ENCODE results near the gene CKS1B. TPM values are rescaled to one million over a fixed set of nuclear protein-coding genes. Genes with fewer than 3 reads are reported as not detected.

The CKS1B gene
- total RNA-seq, 1 donor from 2014 or later, result 28.5 TPM

DNA sequence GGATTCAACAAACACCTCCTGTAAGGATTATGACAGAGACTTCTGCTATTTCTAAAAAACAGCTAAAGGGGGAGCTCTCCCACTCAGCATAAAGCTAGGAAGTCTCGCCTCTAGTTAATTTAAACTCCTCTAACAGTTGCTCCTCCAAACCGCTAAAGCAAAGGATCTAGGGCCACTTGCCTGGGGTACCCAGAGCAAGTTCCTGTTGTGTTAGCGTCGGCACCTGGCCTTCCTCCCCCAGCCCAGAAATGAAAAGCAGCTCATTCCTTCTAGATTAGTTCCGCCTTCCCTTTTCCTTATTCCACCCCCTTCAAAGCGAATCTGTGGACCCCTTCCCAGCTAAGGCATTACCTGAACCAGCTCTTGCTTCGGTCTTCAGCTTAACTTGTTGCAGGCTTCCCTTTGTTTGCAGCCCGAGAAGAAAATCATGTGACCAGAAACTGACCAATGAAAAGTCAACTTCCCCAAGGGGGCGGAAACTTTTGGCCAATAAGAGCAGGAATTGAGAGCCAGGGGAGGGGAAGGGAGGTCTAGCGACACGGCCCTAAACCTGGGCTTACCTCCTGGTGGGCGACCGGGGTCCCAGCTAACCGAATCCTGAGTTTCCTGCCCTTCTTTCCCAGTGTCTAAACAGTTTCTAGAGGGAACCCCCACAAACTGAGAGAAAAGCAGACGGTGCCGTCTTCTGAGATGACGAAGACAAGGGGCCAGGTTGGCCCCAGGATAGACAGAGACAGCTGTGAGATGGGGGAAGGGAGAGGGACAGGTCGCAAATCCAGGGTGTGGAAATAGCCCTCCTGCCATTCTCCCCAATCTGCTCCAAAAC lies 18.6 kb upstream of the CKS1B start, which contains the start of gene PBXIP1:
Gene PBXIP1, minus strand, starts transcription at position 382 of the 826 bp plus-strand sequence. CDS start 2,378 bp downstream, outside the sequence.
- H3K4me1 ChIP-seq, result peaks cover 48% of the 10 kb centered on the region
- peaks cover 24% of the 10 kb centered on the region for H3K36me3 ChIP-seq
- H3K27ac ChIP-seq, result peak within 1 kb of the TSS; percentile 80
- no peaks in the 10 kb centered on the region for H3K9me3 ChIP-seq
- ATAC-seq (peak; percentile 80 to 93), DNase-seq (no peak)
- H3K4me3 ChIP-seq, result peak within 1 kb of the TSS; percentile 65
- no peaks in the 10 kb centered on the region for H3K27me3 ChIP-seq (ENCODE audit: low read depth)
- TF ChIP-seq, protein P1, sequence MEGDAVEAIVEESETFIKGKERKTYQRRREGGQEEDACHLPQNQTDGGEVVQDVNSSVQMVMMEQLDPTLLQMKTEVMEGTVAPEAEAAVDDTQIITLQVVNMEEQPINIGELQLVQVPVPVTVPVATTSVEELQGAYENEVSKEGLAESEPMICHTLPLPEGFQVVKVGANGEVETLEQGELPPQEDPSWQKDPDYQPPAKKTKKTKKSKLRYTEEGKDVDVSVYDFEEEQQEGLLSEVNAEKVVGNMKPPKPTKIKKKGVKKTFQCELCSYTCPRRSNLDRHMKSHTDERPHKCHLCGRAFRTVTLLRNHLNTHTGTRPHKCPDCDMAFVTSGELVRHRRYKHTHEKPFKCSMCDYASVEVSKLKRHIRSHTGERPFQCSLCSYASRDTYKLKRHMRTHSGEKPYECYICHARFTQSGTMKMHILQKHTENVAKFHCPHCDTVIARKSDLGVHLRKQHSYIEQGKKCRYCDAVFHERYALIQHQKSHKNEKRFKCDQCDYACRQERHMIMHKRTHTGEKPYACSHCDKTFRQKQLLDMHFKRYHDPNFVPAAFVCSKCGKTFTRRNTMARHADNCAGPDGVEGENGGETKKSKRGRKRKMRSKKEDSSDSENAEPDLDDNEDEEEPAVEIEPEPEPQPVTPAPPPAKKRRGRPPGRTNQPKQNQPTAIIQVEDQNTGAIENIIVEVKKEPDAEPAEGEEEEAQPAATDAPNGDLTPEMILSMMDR (IDR thresholded peaks at IDR 0.05), result no peak
- intact Hi-C loops (cut with DNase I), result no loop called here

DNA sequence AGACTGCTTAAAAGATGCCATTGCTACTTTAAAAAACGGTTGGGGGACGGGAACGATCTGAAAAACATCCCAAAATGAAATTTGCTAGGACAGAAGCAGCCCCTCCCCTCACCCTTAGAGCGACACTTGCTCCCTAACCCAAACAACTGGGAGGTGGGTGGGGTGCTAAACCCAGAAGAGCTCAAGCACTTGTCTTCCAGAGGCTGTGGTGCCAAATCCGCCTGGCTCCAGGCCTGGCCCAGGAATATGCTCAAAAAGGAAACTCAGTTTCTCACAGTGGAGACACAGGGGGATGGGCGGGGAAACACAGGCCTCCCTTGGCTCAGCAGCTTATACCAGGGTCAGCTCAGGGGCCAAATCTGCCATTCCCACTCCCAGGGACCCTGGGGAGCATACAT lies 17.9 kb upstream of the CKS1B start:
- DNase-seq (no peak), ATAC-seq (no peak)
- H3K36me3 ChIP-seq, result peaks cover 18% of the 10 kb centered on the region
- no peaks in the 10 kb centered on the region for H3K9me3 ChIP-seq
- H3K4me3 ChIP-seq, result peak overlapping the region; percentile 65
- H3K27me3 ChIP-seq (ENCODE audit: low read depth), result no peaks in the 10 kb centered on the region
- H3K4me1 ChIP-seq, result peaks cover 49% of the 10 kb centered on the region
- intact Hi-C loops (cut with DNase I), result no loop called here
- TF ChIP-seq, protein P1 (IDR thresholded peaks at IDR 0.05), result no peak
- H3K27ac ChIP-seq, result peak overlapping the region; percentile 80

DNA sequence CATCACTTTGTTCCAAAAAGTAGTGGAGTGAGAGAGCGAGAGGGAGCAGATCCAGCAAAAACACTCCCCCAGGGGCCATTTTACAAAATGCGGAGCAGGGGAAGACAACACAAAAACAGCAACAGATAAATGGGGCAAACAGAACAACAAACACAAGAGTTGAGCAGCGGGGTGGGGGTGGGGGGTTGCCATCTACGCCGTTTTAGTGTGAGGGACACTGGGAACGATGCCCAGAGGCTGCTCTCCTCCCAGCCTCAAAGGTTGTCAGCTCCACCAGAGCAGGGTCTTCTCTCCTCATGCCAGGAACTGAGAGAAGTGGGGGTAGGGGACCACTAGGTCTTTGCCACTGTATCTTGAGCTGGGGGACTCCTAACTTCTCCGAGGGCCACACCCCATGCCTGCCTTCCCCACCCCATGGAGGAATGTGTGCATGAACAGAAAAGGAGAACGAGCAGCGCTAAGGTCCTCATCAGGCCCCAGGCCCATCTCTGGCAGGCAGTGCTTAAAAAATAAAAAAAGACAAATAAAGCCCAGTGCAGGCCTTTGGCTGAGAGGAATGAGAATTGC lies 17.3 kb upstream of the CKS1B start:
- H3K4me3 ChIP-seq, result no peak overlapping the region
- H3K9me3 ChIP-seq, result no peaks in the 10 kb centered on the region
- DNase-seq, result no peak
- H3K4me1 ChIP-seq, result peaks cover 51% of the 10 kb centered on the region
- intact Hi-C loops (cut with DNase I), result no loop called here
- no peak overlapping the region for H3K27ac ChIP-seq
- no peak for ATAC-seq
- peaks cover 17% of the 10 kb centered on the region for H3K36me3 ChIP-seq
- TF ChIP-seq, protein P1 (IDR thresholded peaks at IDR 0.05), result no peak
- no peaks in the 10 kb centered on the region for H3K27me3 ChIP-seq (ENCODE audit: low read depth)

DNA sequence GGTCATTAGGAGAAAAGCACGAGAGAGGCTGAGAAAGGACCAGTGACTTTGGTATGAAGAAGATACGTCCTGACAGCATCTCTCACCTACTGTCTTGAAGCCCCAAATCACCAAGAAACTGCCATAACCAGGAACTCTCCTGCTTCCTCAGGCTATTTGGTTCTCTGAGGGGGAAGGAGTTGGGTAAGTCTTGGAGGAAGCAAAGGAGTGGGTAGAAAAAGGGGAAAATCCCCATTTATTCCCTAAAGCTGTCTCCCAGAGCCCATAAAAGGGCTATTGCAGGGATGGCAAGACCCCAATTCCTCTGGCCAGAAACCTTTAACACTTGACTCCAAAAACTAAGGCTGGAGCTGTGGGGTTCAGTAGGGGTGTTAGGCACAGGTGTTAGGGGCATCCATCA lies 16.4 kb upstream of the CKS1B start:
- Histone ChIP-seq H3K9me3 (no peaks in the 10 kb centered on the region), H3K4me1 (peaks cover 54% of the 10 kb centered on the region), H3K27me3 (ENCODE audit: low read depth) (no peaks in the 10 kb centered on the region), H3K4me3 (no peak overlapping the region), H3K36me3 (peaks cover 24% of the 10 kb centered on the region), H3K27ac (no peak overlapping the region)
- TF ChIP-seq, protein P1 (IDR thresholded peaks at IDR 0.05), result no peak
- DNase-seq, result no peak
- ATAC-seq, result no peak
- intact Hi-C loops (cut with DNase I), result no loop called here

DNA sequence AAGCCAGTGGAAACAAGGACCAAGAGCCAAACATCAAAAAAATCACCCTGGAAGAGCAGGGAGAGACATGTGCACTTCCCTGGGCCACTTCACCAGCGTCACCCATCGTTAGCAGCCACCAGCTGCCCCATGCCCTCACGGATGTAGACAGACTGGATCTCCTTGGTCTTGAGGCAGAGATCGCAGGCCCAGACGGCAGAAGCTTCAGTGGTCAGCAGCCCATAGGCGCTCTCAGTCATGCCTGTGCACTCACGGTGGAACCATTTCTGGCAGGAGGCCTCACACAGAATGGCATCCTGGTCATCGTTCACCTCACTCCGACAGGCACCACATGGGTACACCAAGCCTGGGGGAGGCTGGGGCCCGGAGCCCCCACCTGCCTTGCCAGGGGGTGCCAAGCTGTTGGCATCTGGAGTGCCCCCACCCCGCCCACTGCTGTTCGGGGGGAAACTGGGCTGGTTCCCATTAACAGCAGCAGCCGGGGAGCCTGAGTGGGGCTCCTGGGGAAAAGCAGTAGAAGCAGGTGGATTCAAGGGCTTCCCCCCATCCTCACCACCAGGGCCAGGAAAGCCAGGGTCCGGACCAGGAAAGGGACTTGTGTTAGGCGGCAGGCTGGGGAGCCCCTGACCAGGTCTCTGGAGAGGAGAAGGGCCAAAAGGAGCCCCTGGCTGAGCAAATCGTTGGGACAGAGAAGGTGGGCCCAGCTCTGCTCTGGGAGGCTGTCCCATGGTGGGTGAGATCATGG lies 15.6 kb upstream of the CKS1B start:
- H3K4me3 ChIP-seq, result no peak overlapping the region
- DNase-seq (no peak), ATAC-seq (no peak)
- intact Hi-C loops (cut with DNase I), result no loop called here
- H3K27me3 ChIP-seq (ENCODE audit: low read depth), result no peaks in the 10 kb centered on the region
- H3K27ac ChIP-seq, result no peak overlapping the region
- H3K36me3 ChIP-seq, result peaks cover 32% of the 10 kb centered on the region
- TF ChIP-seq, protein P1 (IDR thresholded peaks at IDR 0.05), result no peak
- no peaks in the 10 kb centered on the region for H3K9me3 ChIP-seq
- H3K4me1 ChIP-seq, result peaks cover 51% of the 10 kb centered on the region
